NCI-H2171 treated with DMSO at 0.1 percent for 48 hours (cell line): Measurements from ENCODE around the gene TMEM54.

ENCODE experiments used
- DNase-seq: peaks from one replicate; lab custom pipeline; 2025; lab: John Stamatoyannopoulos, UW

TMEM54 gene

GRCh38 chr1:32900956-32901822, at the start of gene TMEM54:
Gene TMEM54, minus strand, starts transcription at chr1:32901389. Its CDS starts 151 bp downstream, at chr1:32901238.
- DNase-seq, result peak; percentile 22

DNA sequence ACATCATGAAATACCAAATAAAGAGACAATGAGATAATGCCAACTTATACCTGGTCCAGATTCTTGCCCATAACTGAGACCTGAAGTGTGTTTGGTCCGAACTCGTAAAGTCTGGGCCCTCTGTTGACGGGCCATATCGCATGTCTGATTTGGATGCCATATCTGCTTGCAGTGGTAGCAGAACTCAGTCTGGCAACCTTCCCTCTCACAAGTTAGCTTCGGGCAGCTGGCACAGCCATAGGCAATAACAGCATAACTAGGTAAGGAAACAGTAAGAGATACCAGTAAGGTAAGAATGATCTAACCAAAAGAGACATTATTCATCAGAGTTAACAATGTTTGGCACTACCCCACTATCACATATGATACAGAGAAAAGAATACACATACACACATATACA, 48.3 kb upstream of the TMEM54 start:
- DNase-seq, result no peak

DNA sequence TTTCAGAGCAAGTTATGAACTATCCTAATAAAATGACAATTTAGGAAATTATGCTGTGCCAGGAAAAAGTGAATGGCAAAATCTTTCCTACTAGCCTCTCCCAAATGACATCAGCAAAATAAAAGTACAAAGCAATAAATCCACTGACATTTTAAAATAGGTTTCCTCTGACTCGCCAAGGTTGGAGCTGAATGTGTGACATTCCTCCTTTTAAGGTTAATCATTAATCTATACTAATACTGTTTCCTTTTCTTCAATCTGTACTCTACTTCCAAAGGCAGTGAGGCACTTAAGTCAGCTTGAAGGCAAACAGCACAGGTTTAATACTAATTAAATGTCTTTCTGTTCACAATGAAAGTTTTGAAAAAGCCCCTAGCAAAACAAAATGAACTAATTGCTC, 47.7 kb upstream of the TMEM54 start:
- DNase-seq, result no peak

GRCh38 chr1:32948390-32948722, 47.2 kb upstream of the TMEM54 start:
- no peak for DNase-seq

DNA sequence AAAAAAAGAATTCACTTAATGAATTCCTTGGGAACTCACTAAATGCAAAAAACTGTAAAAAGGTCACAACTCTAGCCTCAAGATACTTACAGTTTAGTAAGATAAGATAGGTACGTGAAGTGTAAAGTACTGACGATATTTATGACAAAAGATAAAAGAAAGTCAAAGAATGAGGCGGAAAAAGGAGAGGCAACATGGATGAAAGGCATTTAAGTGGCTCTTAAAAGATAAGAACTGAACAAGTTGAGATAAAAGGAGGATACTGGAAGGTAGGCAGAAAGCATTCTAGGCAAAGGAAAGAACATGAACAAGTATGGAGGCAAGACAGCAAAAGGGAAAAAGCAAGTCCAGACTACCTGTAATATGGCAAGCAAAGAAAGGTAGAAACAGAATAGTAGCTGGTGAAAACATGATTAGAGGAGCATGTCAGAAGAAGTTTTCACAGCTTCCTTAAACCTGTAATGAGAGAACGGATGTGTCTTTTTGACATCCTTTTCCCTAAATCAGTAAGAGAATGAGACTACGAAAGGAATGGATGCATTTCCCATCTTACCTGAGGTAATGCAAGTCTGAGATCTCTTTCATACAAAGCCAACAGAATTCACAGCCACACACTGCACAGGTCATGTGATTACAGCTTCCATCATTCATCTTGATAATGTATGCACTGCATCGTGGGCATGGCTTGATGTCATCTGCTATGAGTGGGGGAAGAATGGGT, 46.6 kb upstream of the TMEM54 start:
- DNase-seq, result no peak

- DNase-seq, result no peak
Measured at GRCh38 chr1:32946413-32946812, 45.2 kb upstream of the TMEM54 start.

- no peak for DNase-seq
Measured at GRCh38 chr1:32944180-32944579, 43.0 kb upstream of the TMEM54 start.

DNA sequence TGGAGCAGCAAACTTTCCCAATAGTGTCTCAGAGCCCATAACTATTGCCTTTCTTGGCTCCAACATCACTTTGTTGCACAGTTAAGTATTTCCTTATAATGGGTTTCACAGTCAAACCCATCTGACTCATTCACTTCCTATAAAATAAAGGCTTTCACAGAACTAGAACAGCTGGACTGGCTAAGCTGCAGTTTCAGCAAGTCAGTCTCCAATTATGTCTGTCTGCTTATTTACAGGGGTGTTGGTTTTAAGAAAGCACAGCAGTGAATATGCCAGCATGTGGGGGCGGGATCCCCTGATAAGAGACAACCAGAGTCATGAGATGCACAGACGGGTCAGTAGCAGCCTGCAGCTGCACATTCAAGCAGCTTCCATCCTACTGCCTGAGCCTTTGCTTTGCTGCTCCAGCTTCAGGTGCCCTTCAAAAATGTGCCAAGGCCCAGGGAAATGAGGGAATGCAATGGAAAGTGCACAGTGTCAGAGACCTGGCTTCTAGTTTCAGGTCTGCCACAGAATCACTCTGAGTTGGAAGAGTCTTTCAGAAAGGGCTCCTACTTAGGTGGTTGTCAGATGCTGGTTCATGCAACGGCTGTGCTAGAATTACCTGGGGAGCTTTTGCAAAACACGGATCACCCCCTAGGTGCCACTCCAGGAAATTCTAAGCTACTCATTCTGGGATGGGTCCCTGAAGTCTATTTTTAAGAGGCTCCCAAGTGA, 38.6 kb upstream of the TMEM54 start:
- peak; percentile 84 for DNase-seq

- DNase-seq, result no peak
Measured at GRCh38 chr1:32937061-32937460, 35.9 kb upstream of the TMEM54 start.

DNA sequence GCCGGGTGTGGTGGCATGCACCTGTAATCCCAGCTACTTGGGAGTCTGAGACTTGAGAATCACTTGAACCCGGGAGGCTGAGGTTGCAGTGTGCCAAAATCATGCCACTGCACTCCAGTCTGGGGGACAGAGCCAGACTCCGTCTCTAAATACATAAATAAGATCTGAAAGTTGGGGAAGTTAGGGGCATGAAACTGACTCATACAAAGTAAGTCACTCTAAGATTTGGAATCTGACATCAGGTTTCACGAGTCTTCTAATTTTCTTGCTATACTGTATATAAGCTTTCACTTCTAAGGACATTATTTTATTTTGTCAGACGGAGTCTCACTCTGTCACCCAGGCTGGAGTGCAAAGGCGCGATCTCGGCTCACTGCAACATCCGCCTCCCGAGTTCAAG, 33.3 kb upstream of the TMEM54 start:
- DNase-seq, result no peak

DNA sequence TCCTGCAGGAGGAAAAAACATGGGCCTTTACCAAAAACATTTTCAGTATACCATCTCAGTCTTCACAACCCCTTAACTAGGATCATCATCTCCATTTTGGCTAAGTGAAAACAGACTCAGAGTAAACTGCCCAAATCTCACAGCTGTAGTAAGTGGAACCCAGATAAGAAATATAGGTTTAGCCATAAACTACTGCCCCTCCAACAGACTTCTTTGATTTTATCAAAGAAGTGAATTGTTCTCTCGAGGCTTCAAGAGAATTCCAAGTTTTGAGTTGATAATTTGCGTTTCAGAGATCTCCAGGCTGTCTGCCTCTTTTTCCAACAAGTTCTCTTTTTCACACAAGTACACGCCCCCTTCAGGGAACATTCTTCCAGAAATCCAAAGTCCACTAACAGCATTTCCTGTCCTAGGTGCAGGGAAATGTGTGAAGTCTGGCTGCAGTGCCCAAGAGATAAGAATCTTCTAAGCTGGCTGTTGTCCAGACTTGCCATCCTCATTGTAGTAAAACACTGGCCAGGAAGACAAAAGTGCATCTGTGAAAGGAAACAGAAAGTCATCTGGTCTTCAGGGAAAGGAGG, 32.6 kb upstream of the TMEM54 start:
- no peak for DNase-seq

DNA sequence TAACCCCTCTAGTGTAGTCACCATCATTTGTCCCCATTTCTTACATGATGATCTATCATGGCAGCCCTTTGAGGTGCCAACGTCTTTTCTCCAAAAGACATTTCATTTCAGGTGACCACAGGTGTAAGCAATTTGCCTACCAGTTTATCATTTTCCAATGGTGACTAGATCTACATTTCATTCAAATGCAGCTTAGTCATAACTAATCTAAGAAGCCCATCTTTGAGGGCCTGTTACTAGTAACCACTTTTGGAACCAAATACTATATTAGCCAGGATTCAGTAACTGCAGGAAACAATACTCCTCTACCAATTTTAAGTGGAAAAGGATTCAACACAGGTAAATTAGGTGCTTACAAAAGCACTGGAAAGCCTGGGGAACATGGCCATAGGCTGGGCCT, 30.6 kb upstream of the TMEM54 start:
- DNase-seq, result no peak

GRCh38 chr1:32929366-32929765, 28.2 kb upstream of the TMEM54 start:
- no peak for DNase-seq

DNA sequence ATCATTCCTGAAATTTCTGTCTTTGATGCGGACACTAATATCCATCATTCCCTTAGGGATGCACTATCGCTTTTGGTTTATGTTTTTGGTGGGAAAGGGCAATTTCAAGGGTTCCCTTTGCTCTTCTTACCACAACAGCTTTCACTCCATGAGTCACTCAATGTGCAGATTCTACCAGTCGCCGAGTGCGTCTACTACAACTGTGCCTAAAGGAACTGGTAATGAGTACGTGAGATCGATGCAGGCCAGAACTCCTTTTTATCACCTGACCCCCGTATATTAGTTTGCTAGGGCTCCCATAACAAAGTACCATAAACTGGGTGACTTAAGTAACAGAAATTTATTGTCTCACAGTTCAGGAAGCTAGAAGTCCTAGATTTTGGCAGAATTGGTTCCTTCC, 27.5 kb upstream of the TMEM54 start:
- no peak for DNase-seq

GRCh38 chr1:32928285-32928684, 27.1 kb upstream of the TMEM54 start:
- no peak for DNase-seq

DNA sequence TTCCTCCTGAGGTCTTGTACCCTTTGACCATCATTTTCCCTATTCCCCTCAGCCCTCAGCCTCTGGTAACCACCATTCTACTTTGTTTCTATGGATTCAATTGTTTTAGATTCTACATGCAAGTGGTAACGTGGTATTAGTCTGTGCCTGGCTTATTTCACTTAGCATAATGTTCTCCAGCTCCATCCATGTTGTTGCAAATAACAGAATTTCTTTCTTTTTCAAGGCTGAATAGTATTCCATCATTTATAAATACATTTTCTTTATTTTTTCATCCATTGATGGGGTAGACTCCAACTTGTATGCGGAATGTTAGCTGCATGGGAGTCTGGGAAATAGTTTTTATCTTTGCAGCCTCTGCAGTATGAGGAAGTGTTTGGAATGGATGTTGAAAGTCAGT, 26.3 kb upstream of the TMEM54 start:
- no peak for DNase-seq

- DNase-seq, result no peak
Measured at GRCh38 chr1:32926562-32926961, 25.4 kb upstream of the TMEM54 start.

DNA sequence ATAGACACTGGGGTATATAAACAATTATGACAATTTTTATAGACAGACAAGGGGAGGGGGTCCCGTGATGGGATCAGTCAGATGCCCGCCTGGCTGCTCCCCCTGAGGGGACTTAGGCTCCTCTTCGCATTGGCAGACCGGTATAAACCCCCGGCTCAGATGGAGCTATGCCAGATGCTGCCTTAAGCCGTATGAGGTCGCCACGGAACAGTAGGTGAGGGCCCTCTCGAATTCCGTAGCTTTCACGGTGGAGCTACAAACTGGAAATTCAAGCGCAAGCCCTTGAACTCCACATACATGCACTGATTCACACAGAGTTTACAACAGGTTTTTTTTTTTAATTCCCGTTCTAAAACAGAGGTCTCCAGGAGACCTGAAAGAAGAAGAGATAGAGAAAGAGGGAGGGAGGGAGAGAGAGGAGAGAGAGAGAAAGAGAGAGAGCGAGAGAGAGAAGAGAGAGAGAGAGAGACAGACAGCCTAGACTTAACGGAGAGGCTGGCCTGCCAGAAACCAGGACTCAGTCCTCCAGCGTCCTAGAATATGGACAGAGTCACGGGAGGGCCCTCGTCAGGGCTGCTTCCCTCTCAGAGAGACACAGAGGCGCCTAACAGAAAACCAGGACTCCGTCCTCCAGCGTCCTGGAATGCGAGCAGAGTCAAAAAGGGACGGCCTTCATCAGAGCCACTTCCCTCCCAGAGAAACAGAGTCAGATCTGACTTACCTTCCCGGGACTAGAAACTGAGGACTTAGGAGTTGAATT, 24.4 kb upstream of the TMEM54 start:
- peak; percentile 24 for DNase-seq

GRCh38 chr1:32924881-32925344, 23.7 kb upstream of the TMEM54 start:
- DNase-seq, result no peak

GRCh38 chr1:32920833-32921232, 19.6 kb upstream of the TMEM54 start:
- DNase-seq, result no peak
